Mesenchymal stem cell (in vitro differentiated cells and primary cell): ENCODE results near the gene GABBR2.

Experiments used
- DNase-seq: peaks from one replicate; pipeline ENCODE4 v3.0.0-alpha.2; 2013
- H2AFZ ChIP-seq: one replicate; pipeline ENCODE4 v1.6.1; 2013; ENCODE audit warnings: low read depth, mild to moderate bottlenecking, control low read depth, inconsistent platforms, low read length, moderate library complexity
- H2AK5ac ChIP-seq: 2 replicates; pipeline ENCODE4 v1.6.1; 2013; ENCODE audit warnings: low read length, moderate library complexity, mild to moderate bottlenecking, inconsistent platforms; ENCODE audit not compliant: severe bottlenecking
- H2BK120ac ChIP-seq: one replicate; pipeline ENCODE4 v1.6.1; 2013; ENCODE audit warnings: low read depth, mild to moderate bottlenecking, inconsistent platforms, low read length, moderate library complexity
- H2BK12ac ChIP-seq, 2 experiments: one replicate each; pipeline ENCODE4 v1.6.1; 2013; ENCODE audit warnings: inconsistent platforms in 2 of 2, low read length in 2 of 2, mild to moderate bottlenecking in 2 of 2, moderate library complexity in 2 of 2, control low read depth in 1 of 2
- H2BK15ac ChIP-seq: one replicate; pipeline ENCODE4 v1.6.1; 2013; ENCODE audit warnings: mild to moderate bottlenecking, low read depth, inconsistent platforms; ENCODE audit not compliant: poor library complexity, severe bottlenecking
- H2BK5ac ChIP-seq: 2 replicates; pipeline ENCODE4 v1.6.1; 2013; ENCODE audit warnings: low read depth, mild to moderate bottlenecking, low read length, control low read depth, inconsistent platforms; ENCODE audit not compliant: poor library complexity, severe bottlenecking
- H3K14ac ChIP-seq, 2 experiments: one replicate each; pipeline ENCODE4 v1.6.1; 2013; ENCODE audit warnings: inconsistent platforms in 2 of 2, low read length in 2 of 2, control low read depth in 1 of 2, mild to moderate bottlenecking in 1 of 2, moderate library complexity in 1 of 2
- H3K18ac ChIP-seq, 2 experiments: one replicate each; pipeline ENCODE4 v1.6.1; 2013; ENCODE audit warnings: inconsistent platforms in 2 of 2, low read length in 2 of 2, control low read depth in 1 of 2, low read depth in 1 of 2, mild to moderate bottlenecking in 1 of 2
- H3K23ac ChIP-seq, 2 experiments: one replicate each; pipeline ENCODE4 v1.6.1; 2013; ENCODE audit warnings: inconsistent platforms in 2 of 2, low read length in 2 of 2, mild to moderate bottlenecking in 2 of 2, moderate library complexity in 2 of 2, control low read depth in 1 of 2
- H3K27ac ChIP-seq: 2 replicates; pipeline ENCODE4 v1.5.1; 2013; ENCODE audit warnings: mild to moderate bottlenecking, moderate library complexity, low read length, control low read depth, inconsistent platforms; ENCODE audit not compliant: poor library complexity, severe bottlenecking
- H3K27me3 ChIP-seq, 2 experiments: 2 replicates each; pipeline versions ENCODE4 v1.6.1 to v1.7.0; 2013; ENCODE audit warnings: low read length in 2 of 2, mild to moderate bottlenecking in 2 of 2, moderate library complexity in 2 of 2, control low read depth in 1 of 2, inconsistent platforms in 1 of 2; ENCODE audit not compliant: control insufficient read depth in 1 of 2, insufficient read depth in 1 of 2
- H3K36me3 ChIP-seq, 2 experiments: 2 replicates each; pipeline versions ENCODE4 v1.6.1 to v1.7.0; 2013; ENCODE audit warnings: low read length in 2 of 2, control low read depth in 1 of 2, inconsistent platforms in 1 of 2, low read depth in 1 of 2, mild to moderate bottlenecking in 1 of 2; ENCODE audit not compliant: insufficient read depth in 2 of 2, control insufficient read depth in 1 of 2
- H3K4ac ChIP-seq, 2 experiments: one replicate each; pipeline ENCODE4 v1.6.1; 2013; ENCODE audit warnings: inconsistent platforms in 2 of 2, low read length in 2 of 2, mild to moderate bottlenecking in 2 of 2, moderate library complexity in 2 of 2, control low read depth in 1 of 2, low read depth in 1 of 2
- H3K4me1 ChIP-seq: 2 replicates; pipeline ENCODE4 v1.6.1; 2013; ENCODE audit warnings: low read depth, low read length, control low read depth; ENCODE audit not compliant: control insufficient read depth, insufficient read depth
- H3K4me2 ChIP-seq: 2 replicates; pipeline ENCODE4 v1.6.1; 2013; ENCODE audit warnings: low read length, mild to moderate bottlenecking, inconsistent platforms; ENCODE audit not compliant: poor library complexity, severe bottlenecking
- H3K4me3 ChIP-seq, 2 experiments: 2 replicates each; pipeline versions ENCODE4 v1.5.1 to v1.7.0; 2013; ENCODE audit warnings: low read length in 2 of 2, mild to moderate bottlenecking in 2 of 2, control low read depth in 1 of 2, low read depth in 1 of 2; ENCODE audit not compliant: insufficient read depth in 1 of 2
- H3K79me1 ChIP-seq: replicated peaks from 2 replicates; pipeline ENCODE4 v1.6.1; 2013; ENCODE audit warnings: mild to moderate bottlenecking, control low read depth, low read length, inconsistent platforms; ENCODE audit not compliant: poor library complexity, severe bottlenecking
- H3K9ac ChIP-seq: 2 replicates; pipeline ENCODE4 v1.7.0; 2013; ENCODE audit warnings: mild to moderate bottlenecking, low read length, moderate library complexity
- H3K9me3 ChIP-seq: 2 replicates; pipeline ENCODE4 v1.7.0; 2013; ENCODE audit warnings: mild to moderate bottlenecking, low read length; ENCODE audit not compliant: control insufficient read depth
- H4K8ac ChIP-seq: one replicate; pipeline ENCODE4 v1.6.1; 2013; ENCODE audit warnings: inconsistent platforms, mild to moderate bottlenecking, low read length, moderate library complexity
- H4K91ac ChIP-seq: one replicate; pipeline ENCODE4 v1.6.1; 2013; ENCODE audit warnings: mild to moderate bottlenecking, low read length, inconsistent platforms
- WGBS: methylation state at CpG from one replicate; pipeline ENCODE4 v1.1.7; 2013; ENCODE audit warnings: mixed read lengths; 5-methylcytosine and 5-hydroxymethylcytosine counted together

Gene GABBR2

GRCh38 chr9:98692392-98692791, 16.3 kb downstream of the GABBR2 start:
- no peaks in the 10 kb centered on the region for H3K4me1 ChIP-seq
- 90% methylated on average over 4 of the region's 7 CpGs for WGBS
- H3K79me1 ChIP-seq: no peaks in the 10 kb centered on the region
- no peak overlapping the region for H3K18ac ChIP-seq
- H2AFZ ChIP-seq: no peak overlapping the region
- no peaks in the 10 kb centered on the region for H3K9me3 ChIP-seq
- no peak overlapping the region for H4K8ac ChIP-seq
- no peak overlapping the region for H3K4me3 ChIP-seq
- H3K27me3 ChIP-seq: peaks cover 44 to 56% of the 10 kb centered on the region in 2 experiments
- H2BK12ac ChIP-seq: no peak overlapping the region
- H2BK120ac ChIP-seq: no peak overlapping the region
- no peak overlapping the region for H3K4ac ChIP-seq
- H2BK15ac ChIP-seq: no peak overlapping the region
- no peak overlapping the region for H3K27ac ChIP-seq
- H3K9ac ChIP-seq: no peak overlapping the region
- no peak for DNase-seq
- no peak overlapping the region for H2BK5ac ChIP-seq
- H3K36me3 ChIP-seq: no peaks in the 10 kb centered on the region
- H3K14ac ChIP-seq: no peak overlapping the region
- H4K91ac ChIP-seq: no peak overlapping the region
- H2AK5ac ChIP-seq: no peak overlapping the region
- no peak overlapping the region for H3K4me2 ChIP-seq
- H3K23ac ChIP-seq: no peak overlapping the region

- Histone ChIP-seq H2AFZ (no peak overlapping the region), H2BK5ac (no peak overlapping the region), H3K27ac (no peak overlapping the region), H3K4me3 (no peak overlapping the region), H2AK5ac (no peak overlapping the region), H3K4ac (no peak overlapping the region), H2BK12ac (no peak overlapping the region), H3K23ac (no peak overlapping the region), H3K4me2 (no peak overlapping the region), H3K14ac (no peak overlapping the region), H3K36me3 (no peaks in the 10 kb centered on the region), H4K8ac (no peak overlapping the region), H3K18ac (no peak overlapping the region), H2BK120ac (no peak overlapping the region), H3K9me3 (no peaks in the 10 kb centered on the region), H3K9ac (no peak overlapping the region), H2BK15ac (no peak overlapping the region), H3K4me1 (no peaks in the 10 kb centered on the region), H3K79me1 (no peaks in the 10 kb centered on the region), H4K91ac (no peak overlapping the region), H3K27me3 (peaks cover 44 to 55% of the 10 kb centered on the region in 2 experiments)
- DNase-seq: no peak
- whole genome bisulfite sequencing: 87% methylated on average over 3 of the region's 3 CpGs
These were observed 16.8 kb downstream of the GABBR2 start for GRCh38 chr9:98691890-98692289.

- Histone ChIP-seq H2AK5ac (no peak overlapping the region), H3K4ac (no peak overlapping the region), H3K36me3 (no peaks in the 10 kb centered on the region), H3K4me2 (no peak overlapping the region), H3K23ac (no peak overlapping the region), H3K4me3 (no peak overlapping the region), H2AFZ (no peak overlapping the region), H3K4me1 (no peaks in the 10 kb centered on the region), H3K14ac (no peak overlapping the region), H2BK12ac (no peak overlapping the region), H3K27ac (no peak overlapping the region), H4K91ac (no peak overlapping the region), H2BK15ac (no peak overlapping the region), H3K18ac (no peak overlapping the region), H2BK5ac (no peak overlapping the region), H4K8ac (no peak overlapping the region), H3K79me1 (no peaks in the 10 kb centered on the region), H3K9me3 (no peaks in the 10 kb centered on the region), H2BK120ac (no peak overlapping the region), H3K27me3 (peaks cover 40 to 45% of the 10 kb centered on the region in 2 experiments), H3K9ac (no peak overlapping the region)
- 74% methylated on average over 1 of the region's 1 CpG for WGBS
- no peak for DNase-seq
These were observed 18.0 kb downstream of the GABBR2 start for GRCh38 chr9:98690686-98691085.

DNA sequence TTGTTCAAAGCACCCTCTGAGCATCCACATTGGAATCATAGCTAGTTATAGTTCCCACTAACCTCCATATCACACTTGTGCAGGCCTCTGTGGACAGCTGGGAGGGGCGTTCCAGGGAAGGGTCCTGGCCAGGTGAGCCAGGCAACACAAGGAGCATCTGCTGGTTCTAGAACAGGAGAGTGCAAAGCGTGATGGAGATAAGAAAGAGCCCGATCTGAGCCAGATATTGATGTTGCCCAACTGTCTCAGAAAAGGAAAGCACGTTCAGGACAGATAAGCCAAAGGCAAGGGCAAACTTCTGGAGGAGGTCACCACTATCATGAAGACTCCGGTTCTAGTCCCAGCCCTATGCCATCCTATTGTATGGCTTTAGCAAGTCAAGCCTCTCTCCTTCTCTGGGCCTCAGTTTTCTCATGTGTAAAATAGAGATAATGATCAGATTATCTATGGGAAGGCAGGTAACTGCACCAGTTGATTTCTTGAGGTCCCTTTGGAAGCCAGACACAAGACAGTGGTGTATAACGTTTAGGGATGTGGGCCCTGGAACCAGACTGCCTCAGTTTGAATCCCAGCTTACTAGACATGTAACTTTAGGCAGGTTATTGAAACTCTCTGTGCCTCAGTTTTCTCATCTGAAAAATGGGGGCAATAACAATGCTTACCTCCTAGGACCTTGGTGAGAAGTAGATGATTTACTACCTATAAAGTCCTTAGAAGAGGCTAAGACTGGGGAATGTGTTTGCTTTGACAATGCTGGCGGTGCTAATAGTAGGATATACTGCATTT, 19.8 kb downstream of the GABBR2 start:
- Histone ChIP-seq H4K8ac (no peak overlapping the region), H2BK15ac (no peak overlapping the region), H3K4ac (no peak overlapping the region), H3K18ac (no peak overlapping the region), H3K4me1 (no peaks in the 10 kb centered on the region), H3K9ac (no peak overlapping the region), H2BK12ac (no peak overlapping the region), H2BK120ac (no peak overlapping the region), H3K4me3 (no peak overlapping the region), H4K91ac (no peak overlapping the region), H3K36me3 (no peaks in the 10 kb centered on the region), H3K14ac (no peak overlapping the region), H3K27me3 (peaks cover 27 to 30% of the 10 kb centered on the region in 2 experiments), H3K4me2 (no peak overlapping the region), H2AFZ (no peak overlapping the region), H3K27ac (no peak overlapping the region), H3K79me1 (no peaks in the 10 kb centered on the region), H2BK5ac (no peak overlapping the region), H3K9me3 (no peaks in the 10 kb centered on the region), H3K23ac (no peak overlapping the region), H2AK5ac (no peak overlapping the region)
- 73% methylated on average over 7 of the region's 7 CpGs for WGBS
- no peak for DNase-seq
